ENCODE data around the gene KNDC1.
"Not testable (repeated sequence)": the region's sequence is repeated elsewhere in the genome, so short reads cannot be mapped to it uniquely, and the experiment has no call there.

Gene KNDC1

DNA sequence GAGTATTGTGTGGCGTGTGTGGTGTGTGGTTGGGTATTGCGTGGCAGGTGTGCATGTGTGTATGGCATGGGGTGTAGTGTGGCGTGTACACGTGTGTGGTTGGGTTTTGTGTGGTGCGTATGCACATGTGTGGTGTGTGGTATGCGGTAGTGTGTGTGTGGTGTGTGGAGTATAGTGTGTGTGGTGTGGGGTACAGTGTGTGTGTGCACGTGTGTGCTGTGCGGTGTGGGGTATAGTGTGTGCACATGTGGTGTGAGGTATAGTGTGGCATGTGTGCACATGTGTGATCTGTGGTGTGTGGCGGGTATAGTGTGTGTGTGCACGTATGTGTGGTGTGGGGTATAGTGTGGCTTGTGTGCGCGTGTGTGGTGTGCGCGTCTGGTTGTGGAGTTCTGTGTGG is 49.1 kb downstream of the KNDC1 start:
- no peak for DNase-seq

DNA sequence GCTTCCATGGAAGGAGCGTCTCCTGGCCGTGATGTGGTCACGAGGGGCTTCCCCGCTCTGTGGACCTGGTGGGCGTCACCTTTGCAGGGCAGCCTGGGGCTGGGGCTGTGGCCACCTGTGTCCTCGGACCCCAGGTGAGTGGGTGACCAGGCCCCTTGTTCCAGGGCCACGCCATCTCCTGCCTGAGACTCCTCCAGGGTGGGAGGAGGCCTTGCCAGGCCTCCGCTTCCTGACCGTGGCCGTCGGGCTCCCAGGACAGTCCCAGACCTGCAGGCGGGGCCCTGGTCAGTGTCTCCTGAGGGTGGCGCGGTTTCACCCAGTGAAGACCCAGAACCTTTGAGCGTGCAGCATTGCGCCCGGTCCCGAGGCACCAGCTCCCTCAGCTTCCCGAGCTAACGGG is 49.6 kb downstream of the KNDC1 start:
- DNase-seq: no peak

DNA sequence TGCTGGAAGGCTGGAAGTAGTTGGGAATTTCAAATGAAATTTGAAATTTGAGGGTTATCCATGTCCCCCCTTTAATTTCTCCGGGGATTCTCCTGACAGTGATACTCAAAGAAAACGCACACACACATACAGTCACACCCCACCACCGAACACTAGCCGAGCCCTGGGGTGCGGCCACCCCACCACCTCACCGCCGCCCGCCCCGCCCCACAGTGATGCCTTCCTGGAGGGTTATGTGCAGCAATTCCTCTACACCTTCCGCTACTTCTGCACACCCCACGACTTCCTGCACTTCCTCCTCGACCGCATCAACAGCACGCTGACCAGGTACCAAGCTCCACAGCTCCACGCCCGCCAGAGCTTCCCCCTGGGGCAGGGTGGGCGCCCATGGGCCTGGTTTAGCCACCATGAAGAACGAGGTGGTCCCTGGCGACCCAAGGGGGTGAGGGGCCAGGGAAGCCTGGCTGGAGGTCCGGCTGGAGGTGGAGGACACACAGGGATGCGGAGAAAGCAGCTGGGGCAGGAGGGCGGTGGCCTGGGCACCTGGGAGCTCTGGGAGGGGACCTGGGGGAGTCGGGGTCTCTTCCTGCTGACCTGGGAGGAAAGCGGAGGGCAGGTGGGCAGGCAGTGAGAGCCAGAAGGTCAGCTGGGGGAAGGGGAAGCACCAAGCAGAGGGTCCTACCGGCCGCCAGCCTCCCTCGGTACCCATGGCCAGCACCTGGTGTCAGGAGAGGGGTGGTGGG is 50.5 kb downstream of the KNDC1 start:
- no peak for DNase-seq

- DNase-seq: no peak
Observed at GRCh38 chr10:133211141-133211830, 51.3 kb downstream of the KNDC1 start.

DNA sequence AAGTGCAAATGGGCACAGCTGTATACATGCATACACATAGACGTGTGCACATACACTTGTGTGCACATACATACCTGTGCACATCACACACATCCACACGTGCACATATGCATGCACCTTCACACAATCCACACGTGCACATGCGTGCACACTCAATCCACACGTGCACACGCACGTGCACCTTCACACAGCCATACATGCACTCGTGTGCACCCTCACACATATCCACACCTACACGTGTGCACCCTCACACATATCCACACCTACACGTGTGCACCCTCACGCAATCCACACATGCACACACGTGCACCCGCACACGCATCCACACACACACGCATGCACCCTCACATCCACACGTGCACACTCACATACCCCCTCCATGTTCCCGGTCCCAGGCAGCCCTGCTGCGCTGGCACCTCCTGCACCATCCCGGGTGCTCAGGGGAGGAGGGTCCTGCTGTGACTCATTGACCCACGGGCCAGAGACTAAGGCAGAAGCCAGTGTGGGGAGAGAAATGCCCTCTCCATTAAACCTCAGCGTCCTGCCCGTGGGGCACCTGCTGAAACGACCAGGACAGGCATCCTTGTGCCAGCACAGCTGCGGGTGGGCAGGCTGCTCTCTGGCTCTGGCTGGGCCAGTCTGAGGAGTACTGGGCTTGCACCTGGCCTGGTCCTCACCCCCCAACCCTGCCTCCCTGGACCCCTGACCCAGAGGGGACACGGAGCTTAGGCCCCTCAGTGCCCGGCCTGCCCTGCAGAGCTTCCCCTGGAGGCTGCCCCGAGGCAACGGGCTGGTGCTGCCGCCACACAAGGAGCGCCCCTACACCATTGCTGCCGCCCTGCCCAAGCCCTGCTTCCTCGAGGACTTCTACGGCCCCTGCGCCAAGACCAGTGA is 52.2 kb downstream of the KNDC1 start:
- DNase-seq: no peak

GRCh38 chr10:133212853-133213494 is 53.0 kb downstream of the KNDC1 start:
- no peak for DNase-seq

- DNase-seq: no peak
Observed at GRCh38 chr10:133213641-133214467, 53.8 kb downstream of the KNDC1 start.

GRCh38 chr10:133214468-133215410 is 54.7 kb downstream of the KNDC1 start:
- DNase-seq: no peak

DNA sequence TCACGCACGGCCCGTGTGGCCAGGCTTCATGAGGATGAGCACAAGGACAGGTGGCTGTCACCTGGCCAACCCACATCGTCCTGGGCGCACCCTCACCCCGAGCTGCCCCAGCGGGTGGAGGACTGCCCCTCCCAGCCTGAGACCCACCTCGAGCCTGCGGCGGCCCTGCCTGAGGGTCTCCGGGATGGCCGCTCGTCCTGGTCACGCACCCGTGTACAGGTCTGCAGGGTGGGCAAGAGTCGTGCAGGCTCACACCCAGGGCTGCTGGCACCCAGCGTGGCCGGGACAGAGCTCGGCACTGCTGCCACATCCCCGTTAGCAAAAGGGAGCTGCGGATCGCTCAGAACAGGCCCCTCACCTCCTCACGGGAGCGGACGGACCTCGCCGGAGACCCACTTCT is 55.6 kb downstream of the KNDC1 start:
- DNase-seq: no peak

GRCh38 chr10:133216776-133217175 is 56.8 kb downstream of the KNDC1 start:
- no peak for DNase-seq

DNA sequence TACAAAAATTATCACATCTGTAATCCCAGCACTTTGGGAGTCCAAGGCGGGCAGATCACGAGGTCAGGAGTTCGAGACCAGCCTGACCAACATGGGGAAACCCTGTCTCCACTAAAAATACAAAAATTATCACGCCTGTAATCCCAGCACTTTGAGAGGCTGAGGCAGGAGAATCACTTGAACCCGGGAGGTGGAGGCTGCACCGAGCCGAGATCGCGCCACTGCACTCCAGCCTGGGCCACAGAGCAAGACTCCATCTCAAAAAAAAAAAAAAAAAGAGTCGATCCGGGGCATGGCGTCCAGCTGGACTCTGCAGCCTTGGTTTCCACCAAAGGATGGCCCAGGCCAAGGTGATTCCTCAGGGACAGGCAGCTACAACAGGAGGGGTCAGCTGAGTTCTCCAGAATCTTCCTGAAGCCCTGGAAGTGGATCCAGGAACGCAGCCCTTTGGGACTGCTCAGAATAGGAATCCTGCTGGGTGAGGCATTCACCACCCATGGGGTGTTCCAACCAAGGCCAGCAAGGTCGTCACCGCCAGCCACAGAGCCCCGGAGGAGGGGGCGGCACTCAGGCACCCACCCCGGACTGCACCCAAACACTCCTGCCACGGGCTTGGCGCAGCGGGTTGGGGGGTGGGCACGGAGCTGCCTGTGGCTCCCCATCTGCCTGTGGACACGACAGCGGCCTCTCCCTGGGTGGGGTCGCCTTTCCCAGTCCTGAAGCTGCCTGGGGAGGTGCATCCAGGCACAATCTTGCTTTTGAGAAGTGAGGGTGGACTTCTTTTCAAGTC is 58.0 kb downstream of the KNDC1 start:
- DNase-seq: no peak

GRCh38 chr10:133218891-133219290 is 58.9 kb downstream of the KNDC1 start:
- DNase-seq: no peak

DNA sequence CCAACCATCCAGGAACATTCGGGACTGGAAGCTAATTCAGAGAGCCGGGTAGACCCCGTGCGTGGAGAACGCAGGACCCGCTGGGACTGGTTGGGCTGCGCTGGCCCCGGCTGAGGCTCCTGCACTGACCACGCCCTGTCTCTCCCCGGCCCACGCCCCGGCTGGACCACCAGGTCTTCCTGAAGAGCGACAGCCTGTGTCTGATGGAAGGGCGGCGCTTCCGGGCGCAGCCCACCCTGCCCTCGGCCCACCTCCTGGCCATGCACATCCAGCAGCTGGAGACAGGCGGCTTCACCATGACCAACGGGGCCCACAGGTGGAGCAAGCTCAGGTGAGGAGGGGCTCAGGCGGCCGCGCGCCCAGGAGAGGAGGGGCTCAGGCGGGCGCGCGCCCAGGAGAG is 59.8 kb downstream of the KNDC1 start:
- DNase-seq: no peak

GRCh38 chr10:133221331-133221730 is 61.3 kb downstream of the KNDC1 start:
- DNase-seq: no peak

DNA sequence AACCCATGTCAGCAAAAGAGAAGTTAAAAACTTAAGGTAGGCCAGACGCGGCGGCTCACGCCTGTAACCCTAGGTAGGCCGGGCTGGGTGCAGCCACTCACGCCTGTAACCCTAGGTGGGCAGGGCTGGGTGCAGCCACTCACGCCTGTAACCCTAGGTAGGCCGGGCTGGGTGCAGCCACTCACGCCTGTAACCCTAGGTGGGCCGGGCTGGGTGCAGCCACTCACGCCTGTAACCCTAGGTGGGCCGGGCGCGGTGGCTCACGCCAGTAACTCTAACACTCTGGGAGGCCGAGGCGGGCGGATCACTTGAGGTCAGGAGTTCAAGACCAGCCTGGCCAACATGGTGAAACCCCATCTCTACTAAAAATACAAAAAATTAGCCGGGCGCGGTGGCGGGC is 61.7 kb downstream of the KNDC1 start:
- DNase-seq: not testable (repeated sequence)

DNA sequence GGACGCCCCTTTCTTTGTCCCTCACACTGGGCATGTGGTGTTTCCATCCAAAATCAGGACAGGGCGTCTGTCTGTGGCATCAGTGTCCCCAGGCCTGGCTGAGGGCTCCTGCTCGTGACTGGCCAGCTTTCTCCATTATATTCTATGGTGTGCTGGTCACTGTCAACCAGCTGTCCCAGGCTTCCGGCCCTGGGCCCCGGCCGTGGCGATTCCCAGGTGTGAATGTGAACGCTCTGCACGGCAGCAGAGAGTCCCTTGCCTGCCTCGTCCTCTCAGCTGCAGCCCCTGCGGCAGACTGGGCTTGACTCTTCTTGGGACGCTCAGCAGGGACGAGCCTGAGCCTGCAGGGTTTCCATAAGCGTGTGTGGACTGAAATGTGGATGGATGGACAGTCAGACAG is 64.1 kb downstream of the KNDC1 start:
- no peak for DNase-seq

GRCh38 chr10:133224756-133225372 is 64.8 kb downstream of the KNDC1 start:
- DNase-seq: no peak

- no peak for DNase-seq
Observed at GRCh38 chr10:133225707-133226191, 65.7 kb downstream of the KNDC1 start.

GRCh38 chr10:133226251-133226808 is 66.3 kb downstream of the KNDC1 start:
- DNase-seq: no peak
